Central memory CD8-positive, alpha-beta T cell (primary cell): ENCODE measurements around the gene MARK1.
"Not testable (repeated sequence)": the region's sequence is repeated elsewhere in the genome, so short reads cannot be mapped to it uniquely, and the experiment has no call there.

ENCODE experiments used
- ATAC-seq: fragments of 150-1000 bp; cut with Tn5 transposase; replicated peaks from 2 replicates; pipeline ENCODE4 v1.10.0; 2022; ENCODE audit warnings: mild to moderate bottlenecking, moderate FRiP score, moderate number of reproducible peaks; ENCODE audit not compliant: poor library complexity, severe bottlenecking; ENCODE audit errors: extremely low read depth
- DNase-seq, 2 donors: peaks; one replicate each; pipeline ENCODE4 v3.0.0; 2021; ENCODE audit warnings: low spot score in 2 of 2
- H3K27ac Mint-ChIP-seq: one replicate; pipeline ENCODE4 v1.8.0; 2022; ENCODE audit warnings: low read depth, mild to moderate bottlenecking, moderate library complexity, mixed read lengths
- H3K27me3 Mint-ChIP-seq: one replicate; pipeline ENCODE4 v1.8.0; 2022; ENCODE audit warnings: mixed read lengths
- H3K36me3 Mint-ChIP-seq: one replicate; pipeline ENCODE4 v1.8.0; 2022; ENCODE audit warnings: mild to moderate bottlenecking, moderate library complexity, mixed read lengths; ENCODE audit not compliant: insufficient read depth
- H3K4me1 Mint-ChIP-seq: one replicate; pipeline ENCODE4 v1.8.0; 2022; ENCODE audit warnings: mixed read lengths
- H3K4me3 Mint-ChIP-seq: one replicate; pipeline ENCODE4 v1.8.0; 2022; ENCODE audit warnings: mild to moderate bottlenecking, moderate library complexity, mixed read lengths
- H3K9me3 Mint-ChIP-seq: one replicate; pipeline ENCODE4 v1.8.0; 2022; ENCODE audit warnings: mixed read lengths

The MARK1 gene

GRCh38 chr1:220655961-220656740 lies 128.2 kb downstream of the MARK1 start:
- Mint-ChIP-seq H3K36me3 (no peaks in the 10 kb centered on the region), H3K27ac (no peak overlapping the region)
- ATAC-seq: no peak

GRCh38 chr1:220666349-220666748 lies 138.4 kb downstream of the MARK1 start:
- no peak for DNase-seq
- Mint-ChIP-seq H3K27ac (no peak overlapping the region), H3K27me3 (peaks cover 45% of the 10 kb centered on the region), H3K4me3 (no peak overlapping the region), H3K9me3 (peaks cover 6% of the 10 kb centered on the region), H3K4me1 (no peaks in the 10 kb centered on the region), H3K36me3 (no peaks in the 10 kb centered on the region)
- no peak for ATAC-seq

More at GRCh38 chr1:220655961-220656740, 128.2 kb downstream of the MARK1 start:
- no peak for DNase-seq
- Mint-ChIP-seq H3K4me1 (no peaks in the 10 kb centered on the region), H3K27me3 (peaks cover 8% of the 10 kb centered on the region), H3K4me3 (no peak overlapping the region), H3K9me3 (no peaks in the 10 kb centered on the region)

GRCh38 chr1:220669005-220669404 lies 141.1 kb downstream of the MARK1 start:
- Mint-ChIP-seq H3K27ac (no peak overlapping the region), H3K4me1 (no peaks in the 10 kb centered on the region), H3K9me3 (peaks cover 6% of the 10 kb centered on the region), H3K27me3 (peaks cover 30% of the 10 kb centered on the region), H3K36me3 (no peaks in the 10 kb centered on the region), H3K4me3 (no peak overlapping the region)
- DNase-seq: no peak
- no peak for ATAC-seq

- H3K9me3 Mint-ChIP-seq: peaks cover 6% of the 10 kb centered on the region
- ATAC-seq: no peak
- DNase-seq: no peak
- H3K27ac Mint-ChIP-seq: no peak overlapping the region
- H3K4me3 Mint-ChIP-seq: no peak overlapping the region
- no peaks in the 10 kb centered on the region for H3K4me1 Mint-ChIP-seq
- no peaks in the 10 kb centered on the region for H3K36me3 Mint-ChIP-seq
- peaks cover 25% of the 10 kb centered on the region for H3K27me3 Mint-ChIP-seq
Measured at GRCh38 chr1:220670365-220670764, 142.4 kb downstream of the MARK1 start.

- no peak for ATAC-seq
- Mint-ChIP-seq H3K4me1 (no peaks in the 10 kb centered on the region), H3K9me3 (peaks cover 6% of the 10 kb centered on the region), H3K36me3 (no peaks in the 10 kb centered on the region), H3K27me3 (peaks cover 11% of the 10 kb centered on the region), H3K27ac (no peak overlapping the region), H3K4me3 (no peak overlapping the region)
- DNase-seq: no peak
Measured at GRCh38 chr1:220673921-220674320, 146.0 kb downstream of the MARK1 start.

GRCh38 chr1:220677251-220677650 lies 149.3 kb downstream of the MARK1 start:
- H3K36me3 Mint-ChIP-seq: peaks cover 1% of the 10 kb centered on the region

GRCh38 chr1:220680085-220680687 lies 152.2 kb downstream of the MARK1 start:
- Mint-ChIP-seq H3K4me1 (no peaks in the 10 kb centered on the region), H3K27ac (no peak overlapping the region), H3K27me3 (no peaks in the 10 kb centered on the region), H3K9me3 (no peaks in the 10 kb centered on the region), H3K36me3 (peaks cover 1% of the 10 kb centered on the region), H3K4me3 (no peak overlapping the region)
- ATAC-seq: no peak
- no peak for DNase-seq

More at GRCh38 chr1:220677251-220677650, 149.3 kb downstream of the MARK1 start:
- Mint-ChIP-seq H3K27ac (no peak overlapping the region), H3K4me1 (no peaks in the 10 kb centered on the region), H3K27me3 (peaks cover 11% of the 10 kb centered on the region), H3K9me3 (no peaks in the 10 kb centered on the region), H3K4me3 (no peak overlapping the region)
- DNase-seq (no peak), ATAC-seq (no peak)

GRCh38 chr1:220681220-220681880 lies 153.4 kb downstream of the MARK1 start:
- no peaks in the 10 kb centered on the region for H3K9me3 Mint-ChIP-seq
- H3K4me1 Mint-ChIP-seq: no peaks in the 10 kb centered on the region
- DNase-seq (no peak), ATAC-seq (no peak)
- H3K36me3 Mint-ChIP-seq: peaks cover 1% of the 10 kb centered on the region
- H3K4me3 Mint-ChIP-seq: no peak overlapping the region
- no peak overlapping the region for H3K27ac Mint-ChIP-seq
- H3K27me3 Mint-ChIP-seq: no peaks in the 10 kb centered on the region

- no peak for DNase-seq
- no peak overlapping the region for H3K4me3 Mint-ChIP-seq
- no peaks in the 10 kb centered on the region for H3K4me1 Mint-ChIP-seq
- peaks cover 1% of the 10 kb centered on the region for H3K36me3 Mint-ChIP-seq
- H3K27ac Mint-ChIP-seq: no peak overlapping the region
- H3K27me3 Mint-ChIP-seq: no peaks in the 10 kb centered on the region
- no peak for ATAC-seq
- H3K9me3 Mint-ChIP-seq: no peaks in the 10 kb centered on the region
Measured at GRCh38 chr1:220682901-220683576, 155.1 kb downstream of the MARK1 start.

GRCh38 chr1:220683716-220684115 lies 155.8 kb downstream of the MARK1 start:
- not testable (repeated sequence) for DNase-seq, H3K4me1 Mint-ChIP-seq, H3K27ac Mint-ChIP-seq, ATAC-seq, H3K4me3 Mint-ChIP-seq, H3K36me3 Mint-ChIP-seq, H3K27me3 Mint-ChIP-seq, H3K9me3 Mint-ChIP-seq

GRCh38 chr1:220684890-220685289 lies 157.0 kb downstream of the MARK1 start:
- no peak for ATAC-seq
- no peak overlapping the region for H3K4me3 Mint-ChIP-seq

GRCh38 chr1:220685879-220686278 lies 157.9 kb downstream of the MARK1 start:
- H3K27ac Mint-ChIP-seq: no peak overlapping the region
- ATAC-seq: no peak
- H3K36me3 Mint-ChIP-seq: no peaks in the 10 kb centered on the region
- H3K27me3 Mint-ChIP-seq: peaks cover 10% of the 10 kb centered on the region
- H3K9me3 Mint-ChIP-seq: no peaks in the 10 kb centered on the region
- H3K4me3 Mint-ChIP-seq: no peak overlapping the region
- no peak for DNase-seq
- H3K4me1 Mint-ChIP-seq: peaks cover 7% of the 10 kb centered on the region

More at GRCh38 chr1:220684890-220685289, 157.0 kb downstream of the MARK1 start:
- Mint-ChIP-seq H3K36me3 (peaks cover 1% of the 10 kb centered on the region), H3K4me1 (peaks cover 4% of the 10 kb centered on the region), H3K27ac (no peak overlapping the region), H3K27me3 (peaks cover 6% of the 10 kb centered on the region), H3K9me3 (no peaks in the 10 kb centered on the region)
- no peak for DNase-seq
